Neural cell (in vitro differentiated cells): ENCODE results near the gene RNF157.

Experiments
- POLR2AphosphoS5 ChIP-seq: IDR thresholded peaks from 2 replicates; pipeline ENCODE4 v1.6.1; 2012
- RAD21 ChIP-seq: fragments of 450-650 bp; conservative IDR thresholded peaks from 2 replicates; pipeline ENCODE4 v1.6.1; 2014; ENCODE audit warnings: antibody characterized with exemption, mild to moderate bottlenecking, moderate library complexity
- TF ChIP-seq, protein P1 (sequence below): fragments of 450-650 bp; IDR thresholded peaks from 2 replicates; pipeline ENCODE4 v1.5.1; 2014; ENCODE audit warnings: antibody characterized with exemption, mild to moderate bottlenecking, moderate library complexity; ENCODE audit not compliant: poor library complexity, severe bottlenecking

DNA sequence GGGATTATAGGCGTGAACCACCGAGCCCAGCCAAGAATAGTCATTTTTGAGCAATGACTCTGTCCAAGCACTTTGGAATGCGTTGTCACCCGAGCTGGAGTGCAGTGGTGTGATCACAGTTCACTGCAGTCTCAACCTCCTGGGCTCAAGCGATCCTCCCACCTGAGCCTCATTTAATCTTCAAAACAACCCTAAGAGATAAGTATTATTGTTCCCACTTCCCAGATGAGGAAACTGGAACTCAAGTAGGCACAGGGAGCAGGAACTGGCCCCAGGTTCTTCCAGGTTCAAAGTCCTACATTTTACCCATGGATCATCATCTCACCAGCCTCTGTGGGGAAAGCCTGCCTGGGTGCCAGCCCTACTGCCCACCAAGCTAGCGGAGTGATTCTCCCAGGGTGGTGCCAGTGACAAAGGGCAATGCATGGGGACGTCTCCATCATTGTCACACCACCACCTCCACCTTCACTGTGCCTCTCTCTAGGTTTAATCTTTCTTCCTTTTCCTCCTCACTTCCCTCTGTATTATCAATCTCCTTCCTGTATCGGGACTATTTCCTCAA, 11.3 kb upstream of the RNF157 start:
- no peak for TF ChIP-seq POLR2AphosphoS5
- TF ChIP-seq, protein P1, sequence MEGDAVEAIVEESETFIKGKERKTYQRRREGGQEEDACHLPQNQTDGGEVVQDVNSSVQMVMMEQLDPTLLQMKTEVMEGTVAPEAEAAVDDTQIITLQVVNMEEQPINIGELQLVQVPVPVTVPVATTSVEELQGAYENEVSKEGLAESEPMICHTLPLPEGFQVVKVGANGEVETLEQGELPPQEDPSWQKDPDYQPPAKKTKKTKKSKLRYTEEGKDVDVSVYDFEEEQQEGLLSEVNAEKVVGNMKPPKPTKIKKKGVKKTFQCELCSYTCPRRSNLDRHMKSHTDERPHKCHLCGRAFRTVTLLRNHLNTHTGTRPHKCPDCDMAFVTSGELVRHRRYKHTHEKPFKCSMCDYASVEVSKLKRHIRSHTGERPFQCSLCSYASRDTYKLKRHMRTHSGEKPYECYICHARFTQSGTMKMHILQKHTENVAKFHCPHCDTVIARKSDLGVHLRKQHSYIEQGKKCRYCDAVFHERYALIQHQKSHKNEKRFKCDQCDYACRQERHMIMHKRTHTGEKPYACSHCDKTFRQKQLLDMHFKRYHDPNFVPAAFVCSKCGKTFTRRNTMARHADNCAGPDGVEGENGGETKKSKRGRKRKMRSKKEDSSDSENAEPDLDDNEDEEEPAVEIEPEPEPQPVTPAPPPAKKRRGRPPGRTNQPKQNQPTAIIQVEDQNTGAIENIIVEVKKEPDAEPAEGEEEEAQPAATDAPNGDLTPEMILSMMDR: no peak
- no peak for TF ChIP-seq RAD21
